Ascending aorta (tissue), 2 donors: Measurements from ENCODE around the gene RAB4A. TPM values are rescaled to one million over a fixed set of nuclear protein-coding genes. Genes with fewer than 3 reads are reported as not detected.

Experiments
- DNase-seq, 2 donors: peaks; one replicate each; pipeline ENCODE4 v3.0.0-alpha.2; 2019; ENCODE audit warnings: low spot score in 2 of 2
- H3K27ac ChIP-seq, 2 donors: fragments of 200-600 bp; sonication (generic); one replicate each; pipeline ENCODE4 v1.5.1; 2016 to 2017; ENCODE audit warnings: mild to moderate bottlenecking in 1 of 2
- H3K27me3 ChIP-seq: fragments of 200-600 bp; sonication (generic); one replicate; pipeline ENCODE4 v1.5.1; 2017
- H3K36me3 ChIP-seq, 2 donors: fragments of 200-600 bp; sonication (generic); one replicate each; pipeline ENCODE4 v1.5.1; 2016
- H3K4me1 ChIP-seq, 2 donors: fragments of 200-600 bp; sonication (generic); one replicate each; pipeline ENCODE4 v1.5.1; 2016 to 2017; ENCODE audit warnings: mild to moderate bottlenecking in 1 of 2
- H3K4me3 ChIP-seq, 2 donors: fragments of 200-600 bp; sonication (generic); one replicate each; pipeline ENCODE4 v1.5.1; 2016 to 2017; ENCODE audit warnings: mild to moderate bottlenecking in 1 of 2
- H3K9me3 ChIP-seq, 2 donors: fragments of 200-600 bp; sonication (generic); one replicate each; pipeline ENCODE4 v1.5.1; 2016
- intact Hi-C: fragments of 100-400 bp; cut with DNase I; formaldehyde crosslinking; loops from one replicate; pipeline ENCODE4 v1.15.1; 2023
- total RNA-seq: library from RNA; depleted of rRNA; stranded (reverse); fragments of >200 nt; gene quantifications from one replicate; pipeline ENCODE4 v1.1.0, GENCODE V29; 2016
- TF ChIP-seq, protein P1 (sequence below), 3 experiments: fragments of 200-600 bp in 2 of 3; fragments of 450-650 bp in 1 of 3; sonication (generic) in 2 of 3; IDR thresholded peaks; one replicate each; pipeline ENCODE4 v1.5.1; 2016 to 2019; ENCODE audit warnings: antibody characterized with exemption in 3 of 3, mild to moderate bottlenecking in 1 of 3, moderate library complexity in 1 of 3

The RAB4A gene
- total RNA-seq, 1 donor from 2014 or later = 6.0 TPM

DNA sequence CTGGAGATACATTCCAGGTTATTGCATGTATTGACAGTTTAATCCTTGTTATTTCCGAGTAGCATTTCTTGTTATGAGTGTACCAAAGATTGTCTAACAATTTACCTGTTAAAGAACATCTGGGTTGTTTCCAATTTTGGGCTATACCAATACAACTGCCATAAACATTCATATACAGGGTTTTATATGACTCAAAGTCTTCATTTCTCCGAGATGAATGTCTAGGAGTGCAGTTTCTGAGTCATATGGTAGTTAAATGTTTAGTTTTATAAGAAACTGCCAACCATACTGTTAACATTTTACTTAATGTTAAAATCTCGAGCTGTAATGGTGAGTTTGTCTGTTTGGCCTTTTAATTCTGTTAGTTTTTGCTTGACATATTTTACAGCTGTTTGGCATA lies 10.0 kb downstream of the RAB4A start:
- Histone ChIP-seq H3K9me3 (no peaks in the 10 kb centered on the region), H3K27ac (no peak overlapping the region), H3K4me1 (no peaks in the 10 kb centered on the region), H3K36me3 (no peaks in the 10 kb centered on the region), H3K4me3 (no peak overlapping the region), H3K27me3 (no peaks in the 10 kb centered on the region)
- TF ChIP-seq, protein P1, sequence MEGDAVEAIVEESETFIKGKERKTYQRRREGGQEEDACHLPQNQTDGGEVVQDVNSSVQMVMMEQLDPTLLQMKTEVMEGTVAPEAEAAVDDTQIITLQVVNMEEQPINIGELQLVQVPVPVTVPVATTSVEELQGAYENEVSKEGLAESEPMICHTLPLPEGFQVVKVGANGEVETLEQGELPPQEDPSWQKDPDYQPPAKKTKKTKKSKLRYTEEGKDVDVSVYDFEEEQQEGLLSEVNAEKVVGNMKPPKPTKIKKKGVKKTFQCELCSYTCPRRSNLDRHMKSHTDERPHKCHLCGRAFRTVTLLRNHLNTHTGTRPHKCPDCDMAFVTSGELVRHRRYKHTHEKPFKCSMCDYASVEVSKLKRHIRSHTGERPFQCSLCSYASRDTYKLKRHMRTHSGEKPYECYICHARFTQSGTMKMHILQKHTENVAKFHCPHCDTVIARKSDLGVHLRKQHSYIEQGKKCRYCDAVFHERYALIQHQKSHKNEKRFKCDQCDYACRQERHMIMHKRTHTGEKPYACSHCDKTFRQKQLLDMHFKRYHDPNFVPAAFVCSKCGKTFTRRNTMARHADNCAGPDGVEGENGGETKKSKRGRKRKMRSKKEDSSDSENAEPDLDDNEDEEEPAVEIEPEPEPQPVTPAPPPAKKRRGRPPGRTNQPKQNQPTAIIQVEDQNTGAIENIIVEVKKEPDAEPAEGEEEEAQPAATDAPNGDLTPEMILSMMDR (IDR thresholded peaks at IDR 0.05) = no peak
- intact Hi-C loops = no loop called here
- DNase-seq = no peak

- Histone ChIP-seq H3K9me3 (no peaks in the 10 kb centered on the region), H3K4me3 (no peak overlapping the region), H3K36me3 (no peaks in the 10 kb centered on the region), H3K27me3 (no peaks in the 10 kb centered on the region), H3K4me1 (no peaks in the 10 kb centered on the region), H3K27ac (no peak overlapping the region)
- no peak for DNase-seq
- TF ChIP-seq, protein P1 (IDR thresholded peaks at IDR 0.05) = no peak
- intact Hi-C loops = no loop called here
Measured at GRCh38 chr1:229281339-229281926, 10.5 kb downstream of the RAB4A start.

DNA sequence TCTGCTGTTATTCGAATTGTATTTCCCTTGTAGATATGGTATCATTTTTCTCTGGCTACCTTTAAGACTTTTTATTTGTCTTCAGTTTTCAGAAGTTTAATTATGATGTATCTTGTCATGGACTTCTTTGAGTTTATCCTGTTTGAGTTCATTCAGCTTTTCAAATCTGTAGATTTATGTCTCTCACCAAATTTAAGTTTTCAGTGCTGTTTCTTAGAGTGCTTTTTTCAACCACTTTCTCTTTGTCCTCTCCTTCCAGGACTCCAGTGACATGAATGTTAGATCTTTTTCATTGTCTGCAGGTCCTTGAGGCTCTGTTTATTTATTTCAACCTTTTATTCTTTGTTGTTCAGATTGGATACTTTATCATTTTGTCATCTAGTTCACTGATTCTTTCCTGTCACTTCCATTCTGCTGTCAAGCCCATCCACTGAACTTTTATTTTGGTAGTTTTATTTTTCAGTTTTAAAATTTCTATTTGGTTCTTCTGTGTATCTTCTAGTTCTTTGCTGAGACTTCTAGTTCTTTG lies 11.4 kb downstream of the RAB4A start:
- H3K4me1 ChIP-seq = no peaks in the 10 kb centered on the region

DNA sequence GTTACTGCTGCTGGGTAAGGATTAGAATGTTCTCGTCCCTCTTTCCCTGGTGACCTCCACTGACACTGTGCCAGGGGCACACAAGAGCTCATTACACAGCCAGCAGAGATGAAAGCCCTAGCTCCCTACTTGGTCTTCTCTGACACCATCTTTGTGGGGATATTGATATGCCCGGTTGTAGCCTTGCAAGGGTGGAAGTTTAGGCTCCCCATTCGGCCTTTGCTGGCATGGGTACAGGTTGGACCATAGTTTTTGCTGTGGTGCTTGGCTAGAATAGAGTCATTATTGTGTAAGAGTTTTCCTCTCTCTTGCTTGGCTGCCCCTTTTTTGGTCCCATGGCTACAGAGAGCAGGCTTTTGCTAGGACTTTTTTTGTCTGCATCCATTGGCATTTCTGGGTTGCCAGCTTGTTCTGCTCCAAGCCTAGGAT lies 12.3 kb downstream of the RAB4A start:
- intact Hi-C loops = no loop called here
- TF ChIP-seq, protein P1 (IDR thresholded peaks at IDR 0.05) = no peak
- H3K9me3 ChIP-seq = no peaks in the 10 kb centered on the region
- no peaks in the 10 kb centered on the region for H3K27me3 ChIP-seq
- no peak for DNase-seq
- no peaks in the 10 kb centered on the region for H3K4me1 ChIP-seq
- no peaks in the 10 kb centered on the region for H3K36me3 ChIP-seq
- no peak overlapping the region for H3K27ac ChIP-seq
- H3K4me3 ChIP-seq = no peak overlapping the region

More for the DNA sequence above, 11.4 kb downstream of the RAB4A start:
- intact Hi-C loops = no loop called here
- Histone ChIP-seq H3K27ac (no peak overlapping the region), H3K36me3 (no peaks in the 10 kb centered on the region), H3K27me3 (no peaks in the 10 kb centered on the region), H3K4me3 (no peak overlapping the region), H3K9me3 (no peaks in the 10 kb centered on the region)
- TF ChIP-seq, protein P1 (IDR thresholded peaks at IDR 0.05) = no peak
- no peak for DNase-seq

DNA sequence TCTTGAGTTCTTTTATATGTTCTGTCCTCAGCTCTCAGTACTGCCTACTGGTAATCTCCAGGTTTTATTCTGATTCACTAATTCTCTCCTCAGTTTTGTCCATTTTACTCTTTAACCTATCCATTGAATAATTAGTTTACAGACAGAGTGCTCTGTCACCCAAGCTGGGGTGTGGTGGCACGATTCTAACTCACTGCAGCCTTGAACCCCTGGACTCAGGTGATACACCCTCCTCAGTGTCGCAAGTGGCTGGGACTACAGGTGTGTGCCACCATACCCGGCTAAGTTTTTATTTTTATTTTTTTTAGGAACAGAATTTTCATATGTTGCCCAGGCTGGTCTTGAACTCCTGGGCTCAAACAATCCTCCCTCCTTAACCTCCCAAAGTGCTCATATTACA lies 14.0 kb downstream of the RAB4A start:
- Histone ChIP-seq H3K36me3 (peaks cover 0 to 8% of the 10 kb centered on the region in 2 donors), H3K27me3 (no peaks in the 10 kb centered on the region), H3K4me1 (no peaks in the 10 kb centered on the region), H3K9me3 (no peaks in the 10 kb centered on the region), H3K4me3 (no peak overlapping the region), H3K27ac (no peak overlapping the region)
- TF ChIP-seq, protein P1 (IDR thresholded peaks at IDR 0.05) = no peak
- DNase-seq = no peak
- intact Hi-C loops = no loop called here
